GM10847 (cell line): ENCODE results near the gene COX5B.

Experiments
- POLR2A ChIP-seq: IDR thresholded peaks from 2 replicates; pipeline ENCODE4 v1.6.1; 2011; ENCODE audit not compliant: insufficient read length; ENCODE audit errors: extremely low read depth

COX5B gene

GRCh38 chr2:97659256-97660043 is 13.6 kb downstream of the COX5B start:
- TF ChIP-seq POLR2A: no peak

- TF ChIP-seq POLR2A: no peak
These were observed 14.3 kb downstream of the COX5B start for GRCh38 chr2:97660044-97660774.

GRCh38 chr2:97660775-97661389 is 15.0 kb downstream of the COX5B start:
- TF ChIP-seq POLR2A: no peak

GRCh38 chr2:97661927-97662326 is 16.1 kb downstream of the COX5B start:
- no peak for TF ChIP-seq POLR2A

GRCh38 chr2:97662386-97662894 is 16.6 kb downstream of the COX5B start:
- no peak for TF ChIP-seq POLR2A

GRCh38 chr2:97662895-97663625 is 17.2 kb downstream of the COX5B start:
- no peak for TF ChIP-seq POLR2A

- no peak for TF ChIP-seq POLR2A
These were observed 17.7 kb downstream of the COX5B start for GRCh38 chr2:97663626-97663961.

- no peak for TF ChIP-seq POLR2A
These were observed 18.2 kb downstream of the COX5B start, which contains the start of gene ACTR1B for GRCh38 chr2:97663962-97664635. ACTR1B (minus strand) TSS chr2:97664044; CDS start chr2:97663890, 154 bp downstream.

- no peak for TF ChIP-seq POLR2A
These were observed 18.7 kb downstream of the COX5B start for GRCh38 chr2:97664636-97664970.

- TF ChIP-seq POLR2A: no peak
These were observed 23.6 kb downstream of the COX5B start, which contains the start of gene C2orf92 for GRCh38 chr2:97669448-97669847. C2orf92 (plus strand) TSS chr2:97669713; CDS start chr2:97669789, 76 bp downstream.

- TF ChIP-seq POLR2A: no peak
These were observed 24.6 kb downstream of the COX5B start for GRCh38 chr2:97670471-97670870.

- no peak for TF ChIP-seq POLR2A
These were observed 25.7 kb downstream of the COX5B start for GRCh38 chr2:97671526-97671925.

GRCh38 chr2:97673182-97673914 is 27.5 kb downstream of the COX5B start:
- TF ChIP-seq POLR2A: no peak

GRCh38 chr2:97673915-97674283 is 28.0 kb downstream of the COX5B start:
- no peak for TF ChIP-seq POLR2A
